Spleen (tissue), 11 donors: ENCODE measurements around the gene FANCM. TPM values are rescaled to one million over a fixed set of nuclear protein-coding genes. Genes with fewer than 3 reads are reported as not detected.

Experiments used
- DNase-seq: peaks from one replicate; pipeline ENCODE4 v3.0.0-alpha.2; 2020
- H3K27ac ChIP-seq, 8 donors: fragments of 200-600 bp; sonication (generic) in 7 of 8; 1 replicate in 4 of 8; 2 replicates in 4 of 8; pipeline versions ENCODE4 v1.5.0 to v1.8.0; 2016 to 2021; ENCODE audit warnings: inconsistent platforms in 4 of 8, mild to moderate bottlenecking in 4 of 8, moderate library complexity in 1 of 8
- H3K27me3 ChIP-seq, 7 donors: fragments of 200-600 bp; sonication (generic) in 6 of 7; replicated peaks in 1 of 7; 1 replicate in 4 of 7; 2 replicates in 3 of 7; pipeline versions ENCODE4 v1.5.0 to v1.8.0; 2016 to 2021; ENCODE audit warnings: inconsistent platforms in 3 of 7, mild to moderate bottlenecking in 1 of 7
- H3K36me3 ChIP-seq, 6 donors: fragments of 200-600 bp; sonication (generic) in 5 of 6; 1 replicate in 4 of 6; 2 replicates in 2 of 6; pipeline versions ENCODE4 v1.5.0 to v1.8.0; 2016 to 2021; ENCODE audit warnings: inconsistent platforms in 2 of 6
- H3K4me1 ChIP-seq, 6 donors: fragments of 200-600 bp; sonication (generic) in 5 of 6; 1 replicate in 3 of 6; 2 replicates in 3 of 6; pipeline versions ENCODE4 v1.5.0 to v1.8.0; 2016 to 2021; ENCODE audit warnings: inconsistent platforms in 3 of 6
- H3K4me3 ChIP-seq, 8 donors: fragments of 200-600 bp; sonication (generic) in 7 of 8; 1 replicate in 4 of 8; 2 replicates in 4 of 8; pipeline versions ENCODE4 v1.5.0 to v1.8.0; 2016 to 2021; ENCODE audit warnings: inconsistent platforms in 4 of 8, mild to moderate bottlenecking in 4 of 8, moderate library complexity in 2 of 8
- H3K9me3 ChIP-seq, 8 donors: fragments of 200-600 bp; sonication (generic) in 7 of 8; 1 replicate in 4 of 8; 2 replicates in 4 of 8; pipeline versions ENCODE4 v1.5.0 to v1.8.0; 2016 to 2021; ENCODE audit warnings: inconsistent platforms in 4 of 8
- POLR2A ChIP-seq, 3 donors: fragments of 450-650 bp; IDR thresholded peaks; one replicate each; pipeline ENCODE4 v1.5.1; 2017; ENCODE audit warnings: antibody characterized with exemption in 3 of 3, mild to moderate bottlenecking in 1 of 3
- POLR2AphosphoS5 ChIP-seq, 3 donors: sonication (generic); formaldehyde crosslinking; IDR thresholded peaks; one replicate each; pipeline ENCODE4 v1.5.1; 2017; ENCODE audit warnings: antibody characterized with exemption in 3 of 3
- WGBS, 5 donors: extraction: QIAGEN DNeasy Blood & Tissue Kit in 3 of 5; methylation state at CpG; one replicate each; pipeline versions ENCODE4 v1.1.5 to v1.1.7; 2013 to 2018; 5-methylcytosine and 5-hydroxymethylcytosine counted together
- intact Hi-C: fragments of 100-400 bp; cut with DNase I; formaldehyde crosslinking; loops from one replicate; pipeline ENCODE4 v1.15.0; 2023; ENCODE audit warnings: low total_unique reads
- polyA plus RNA-seq, 3 donors: library from polyadenylated mRNA; stranded (reverse); fragments of 200-250 nt; gene quantifications; one replicate each; pipeline ENCODE4 v1.2.1, GENCODE V29; 2013
- total RNA-seq, 7 donors: library from RNA; depleted of rRNA in 3 of 7; stranded (reverse); fragments of >200 nt in 3 of 7; fragmentation: NEBNext Ultra II Directional in 4 of 7; extraction: Animal tissue kit (Norgen Biotek cat#: 25700) in 4 of 7; gene quantifications; one replicate each; pipeline versions ENCODE4 v1.1.0 to v1.2.1, GENCODE V29; 2016 to 2021
- TF ChIP-seq, protein P1 (sequence below), 11 experiments: fragments of 200-600 bp in 7 of 11; fragments of 450-650 bp in 4 of 11; sonication (generic) in 4 of 11; IDR thresholded peaks in 8 of 11; conservative IDR thresholded peaks in 3 of 11; 1 replicate in 7 of 11; 2 replicates in 4 of 11; pipeline versions ENCODE4 v1.4.0 to v1.8.0; 2016 to 2021; ENCODE audit warnings: antibody characterized with exemption in 11 of 11, inconsistent platforms in 4 of 11, mild to moderate bottlenecking in 1 of 11
- donor health status: healthy with polysubstance abuse.
- donor health status: DM: no; HTN: no; CAD: no; lungs with moderate emphysema.
- donor health status: DM: no; HTN: no; CAD: no.
- donor health status: Bipolar disorder and iron deficiency.
- donor health status: healthy.
- donor health status: DM: no; HTN: no; CAD: no.
- donor health status: DM: yes; HTN: yes; CAD: no.

The FANCM gene
- total and polyA plus RNA-seq, 10 donors: 3.1 to 23.8 (median 10.0) TPM

DNA sequence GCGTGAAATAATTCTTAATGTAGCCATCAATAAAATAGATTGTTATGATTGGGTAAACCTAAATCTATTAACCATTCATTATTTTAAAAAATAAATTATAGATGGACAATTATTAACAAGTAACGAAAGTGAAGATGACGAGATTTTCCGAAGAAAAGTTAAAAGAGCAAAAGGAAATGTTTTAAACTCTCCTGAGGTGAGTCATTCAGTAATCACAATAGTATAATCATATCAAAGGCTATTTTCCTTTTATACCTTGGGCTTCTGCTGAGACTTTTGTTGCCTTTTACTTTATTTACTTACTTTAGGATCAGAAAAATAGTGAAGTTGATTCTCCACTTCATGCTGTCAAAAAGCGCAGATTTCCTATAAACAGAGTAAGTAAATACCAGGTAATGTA lies 45.6 kb downstream of the FANCM start:
- WGBS, 5 donors: 96 to 98% (median 97%) methylated on average over 5 of the region's 5 CpGs
- no peaks in the 10 kb centered on the region for H3K27me3 ChIP-seq
- no peak for DNase-seq
- H3K4me3 ChIP-seq: no peak overlapping the region
- TF ChIP-seq POLR2A (IDR thresholded peaks at IDR 0.05) (no peak), POLR2AphosphoS5 (IDR thresholded peaks at IDR 0.05) (no peak)
- TF ChIP-seq, protein P1, sequence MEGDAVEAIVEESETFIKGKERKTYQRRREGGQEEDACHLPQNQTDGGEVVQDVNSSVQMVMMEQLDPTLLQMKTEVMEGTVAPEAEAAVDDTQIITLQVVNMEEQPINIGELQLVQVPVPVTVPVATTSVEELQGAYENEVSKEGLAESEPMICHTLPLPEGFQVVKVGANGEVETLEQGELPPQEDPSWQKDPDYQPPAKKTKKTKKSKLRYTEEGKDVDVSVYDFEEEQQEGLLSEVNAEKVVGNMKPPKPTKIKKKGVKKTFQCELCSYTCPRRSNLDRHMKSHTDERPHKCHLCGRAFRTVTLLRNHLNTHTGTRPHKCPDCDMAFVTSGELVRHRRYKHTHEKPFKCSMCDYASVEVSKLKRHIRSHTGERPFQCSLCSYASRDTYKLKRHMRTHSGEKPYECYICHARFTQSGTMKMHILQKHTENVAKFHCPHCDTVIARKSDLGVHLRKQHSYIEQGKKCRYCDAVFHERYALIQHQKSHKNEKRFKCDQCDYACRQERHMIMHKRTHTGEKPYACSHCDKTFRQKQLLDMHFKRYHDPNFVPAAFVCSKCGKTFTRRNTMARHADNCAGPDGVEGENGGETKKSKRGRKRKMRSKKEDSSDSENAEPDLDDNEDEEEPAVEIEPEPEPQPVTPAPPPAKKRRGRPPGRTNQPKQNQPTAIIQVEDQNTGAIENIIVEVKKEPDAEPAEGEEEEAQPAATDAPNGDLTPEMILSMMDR (IDR thresholded peaks at IDR 0.05 in 8 of 11, conservative IDR thresholded peaks at IDR 0.05 in 3 of 11): no peak
- no peaks in the 10 kb centered on the region for H3K9me3 ChIP-seq
- H3K27ac ChIP-seq: no peak overlapping the region
- H3K36me3 ChIP-seq: peaks cover 0 to 20% (median 0%) of the 10 kb centered on the region in 6 donors
- intact Hi-C loops: no loop called here
- H3K4me1 ChIP-seq: no peaks in the 10 kb centered on the region

- no peaks in the 10 kb centered on the region for H3K27me3 ChIP-seq
- TF ChIP-seq, protein P1 (IDR thresholded peaks at IDR 0.05 in 8 of 11, conservative IDR thresholded peaks at IDR 0.05 in 3 of 11): no peak
- no peak for TF ChIP-seq POLR2AphosphoS5 (IDR thresholded peaks at IDR 0.05)
- TF ChIP-seq POLR2A (IDR thresholded peaks at IDR 0.05): no peak
- peaks cover 0 to 24% (median 0%) of the 10 kb centered on the region in 6 donors for H3K36me3 ChIP-seq
- WGBS, 5 donors: 87 to 98% (median 93%) methylated on average over 3 of the region's 3 CpGs
- intact Hi-C loops: no loop called here
- H3K27ac ChIP-seq: no peak overlapping the region
- H3K4me3 ChIP-seq: no peak overlapping the region
- H3K4me1 ChIP-seq: no peaks in the 10 kb centered on the region
- no peaks in the 10 kb centered on the region for H3K9me3 ChIP-seq
- DNase-seq: no peak
These were observed 46.1 kb downstream of the FANCM start for GRCh38 chr14:45181806-45182205.

DNA sequence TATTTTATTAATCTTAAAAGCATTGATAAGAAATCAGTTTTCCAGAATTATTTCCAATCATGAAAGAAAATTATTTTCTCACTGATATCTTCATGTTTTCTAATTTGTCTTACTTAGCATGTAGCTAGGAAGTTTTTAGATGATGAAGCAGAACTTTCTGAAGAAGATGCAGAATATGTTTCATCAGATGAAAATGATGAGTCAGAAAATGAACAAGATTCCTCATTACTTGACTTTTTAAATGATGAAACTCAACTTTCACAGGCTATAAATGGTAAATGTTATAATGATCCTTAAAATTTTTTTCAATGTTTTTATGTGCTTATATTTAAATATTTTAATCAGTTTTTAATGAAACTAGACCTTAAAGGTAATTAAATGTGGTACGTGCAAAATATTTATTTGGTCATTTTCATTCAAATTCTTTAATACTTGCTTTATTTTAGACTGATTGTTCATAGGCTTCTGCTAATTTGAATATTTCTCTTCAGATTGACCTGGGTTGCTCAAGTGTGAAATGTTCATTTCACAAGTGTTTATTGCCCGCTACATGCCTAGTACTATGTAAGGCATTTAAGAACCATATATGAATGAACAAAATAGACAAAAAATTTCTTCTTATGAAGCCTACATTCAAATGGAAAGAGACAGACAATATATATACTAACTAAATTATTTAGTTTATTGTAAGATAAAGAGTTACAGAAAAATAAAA lies 49.5 kb downstream of the FANCM start:
- WGBS, 5 donors: 90 to 94% (median 92%) methylated on average over 2 of the region's 2 CpGs
- Histone ChIP-seq H3K27me3 (no peaks in the 10 kb centered on the region), H3K9me3 (no peaks in the 10 kb centered on the region), H3K4me1 (no peaks in the 10 kb centered on the region), H3K36me3 (peaks cover 0 to 49% (median 7%) of the 10 kb centered on the region in 6 donors), H3K4me3 (no peak overlapping the region), H3K27ac (no peak overlapping the region)
- DNase-seq: no peak
- intact Hi-C loops: no loop called here
- TF ChIP-seq POLR2A (IDR thresholded peaks at IDR 0.05) (no peak), POLR2AphosphoS5 (IDR thresholded peaks at IDR 0.05) (no peak)
- TF ChIP-seq, protein P1 (IDR thresholded peaks at IDR 0.05 in 8 of 11, conservative IDR thresholded peaks at IDR 0.05 in 3 of 11): no peak

GRCh38 chr14:45194964-45195363 lies 59.2 kb downstream of the FANCM start:
- Histone ChIP-seq H3K27ac (no peak overlapping the region), H3K4me3 (no peak overlapping the region), H3K27me3 (no peaks in the 10 kb centered on the region), H3K4me1 (no peaks in the 10 kb centered on the region), H3K36me3 (peaks cover 0 to 23% (median 0%) of the 10 kb centered on the region in 6 donors), H3K9me3 (no peaks in the 10 kb centered on the region)
- DNase-seq: no peak
- intact Hi-C loops: no loop called here
- 91 to 97% (median 95%) methylated on average over 4 of the region's 4 CpGs for WGBS, 5 donors
- TF ChIP-seq, protein P1 (IDR thresholded peaks at IDR 0.05 in 8 of 11, conservative IDR thresholded peaks at IDR 0.05 in 3 of 11): no peak
- TF ChIP-seq POLR2AphosphoS5 (IDR thresholded peaks at IDR 0.05): no peak
- no peak for TF ChIP-seq POLR2A (IDR thresholded peaks at IDR 0.05)
